ENCODE measurements around the gene XKRX. TPM values are rescaled to one million over a fixed set of nuclear protein-coding genes. Genes with fewer than 3 reads are reported as not detected.

Gene XKRX
- total and polyA plus RNA-seq, 2 donors (not counting 1 experiment from before 2014, with no cell fraction given): 0.02 to 0.17 TPM

DNA sequence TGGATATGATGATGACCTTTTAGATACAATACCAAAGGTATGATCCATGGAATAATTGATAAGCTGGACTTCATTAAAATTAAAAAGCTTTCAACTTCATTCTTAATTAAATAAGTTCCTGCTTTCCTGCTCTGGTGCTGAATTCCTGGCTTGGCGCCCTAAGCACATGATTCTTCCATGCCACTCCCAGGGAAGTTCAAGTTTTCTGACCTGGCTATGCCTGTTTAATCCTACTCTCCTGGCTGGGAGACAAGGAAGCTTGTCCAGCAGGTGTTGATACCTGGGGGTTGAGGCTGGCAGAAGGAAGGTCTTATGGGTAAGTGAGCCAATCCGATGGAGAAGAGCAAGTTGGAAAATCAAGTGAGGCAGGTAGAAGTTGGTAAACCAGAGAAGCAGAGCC lies 24.3 kb downstream of the XKRX start:
- Histone ChIP-seq H3K79me2 (ENCODE audit: control insufficient read depth, insufficient read depth, low read length) (no peaks in the 10 kb centered on the region), H4K20me1 (ENCODE audit: control insufficient read depth, extremely low read depth, insufficient read depth, low read length) (no peaks in the 10 kb centered on the region), H3K4me1 (ENCODE audit: control insufficient read depth, extremely low read depth, insufficient read depth, low read length) (no peaks in the 10 kb centered on the region), H3K9me3 (ENCODE audit: control insufficient read depth, insufficient read depth, low read depth, low read length) (no peaks in the 10 kb centered on the region), H3K27ac (ENCODE audit: insufficient read depth, low read length) (no peak overlapping the region), H3K9ac (ENCODE audit: insufficient read depth, low read length) (no peak overlapping the region), H3K4me2 (ENCODE audit: extremely low read depth, insufficient read depth, low read length) (no peak overlapping the region), H3K27me3 (ENCODE audit: control insufficient read depth, insufficient read depth, low read length) (no peaks in the 10 kb centered on the region), H2AFZ (ENCODE audit: low read length) (no peak overlapping the region), H3K4me3 (replicated peaks in 1 of 4; ENCODE audit: control extremely low read depth in 1 of 4, insufficient read depth in 1 of 4, low read depth in 3 of 4, low read length in 4 of 4) (no peak overlapping the region), H3K36me3 (ENCODE audit: control insufficient read depth, insufficient read depth, low read length) (no peaks in the 10 kb centered on the region)
- no peak for DNase-seq (ENCODE audit: low read depth in 2 of 2)
- TF ChIP-seq EZH2 (IDR thresholded peaks at IDR 0.05; ENCODE audit: low read length, missing control alignments): no peak
- TF ChIP-seq, protein P1, sequence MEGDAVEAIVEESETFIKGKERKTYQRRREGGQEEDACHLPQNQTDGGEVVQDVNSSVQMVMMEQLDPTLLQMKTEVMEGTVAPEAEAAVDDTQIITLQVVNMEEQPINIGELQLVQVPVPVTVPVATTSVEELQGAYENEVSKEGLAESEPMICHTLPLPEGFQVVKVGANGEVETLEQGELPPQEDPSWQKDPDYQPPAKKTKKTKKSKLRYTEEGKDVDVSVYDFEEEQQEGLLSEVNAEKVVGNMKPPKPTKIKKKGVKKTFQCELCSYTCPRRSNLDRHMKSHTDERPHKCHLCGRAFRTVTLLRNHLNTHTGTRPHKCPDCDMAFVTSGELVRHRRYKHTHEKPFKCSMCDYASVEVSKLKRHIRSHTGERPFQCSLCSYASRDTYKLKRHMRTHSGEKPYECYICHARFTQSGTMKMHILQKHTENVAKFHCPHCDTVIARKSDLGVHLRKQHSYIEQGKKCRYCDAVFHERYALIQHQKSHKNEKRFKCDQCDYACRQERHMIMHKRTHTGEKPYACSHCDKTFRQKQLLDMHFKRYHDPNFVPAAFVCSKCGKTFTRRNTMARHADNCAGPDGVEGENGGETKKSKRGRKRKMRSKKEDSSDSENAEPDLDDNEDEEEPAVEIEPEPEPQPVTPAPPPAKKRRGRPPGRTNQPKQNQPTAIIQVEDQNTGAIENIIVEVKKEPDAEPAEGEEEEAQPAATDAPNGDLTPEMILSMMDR (conservative IDR thresholded peaks at IDR 0.05 in 1 of 2, IDR thresholded peaks at IDR 0.05 in 1 of 2; ENCODE audit: low read depth in 1 of 2, low read length in 2 of 2): no peak

DNA sequence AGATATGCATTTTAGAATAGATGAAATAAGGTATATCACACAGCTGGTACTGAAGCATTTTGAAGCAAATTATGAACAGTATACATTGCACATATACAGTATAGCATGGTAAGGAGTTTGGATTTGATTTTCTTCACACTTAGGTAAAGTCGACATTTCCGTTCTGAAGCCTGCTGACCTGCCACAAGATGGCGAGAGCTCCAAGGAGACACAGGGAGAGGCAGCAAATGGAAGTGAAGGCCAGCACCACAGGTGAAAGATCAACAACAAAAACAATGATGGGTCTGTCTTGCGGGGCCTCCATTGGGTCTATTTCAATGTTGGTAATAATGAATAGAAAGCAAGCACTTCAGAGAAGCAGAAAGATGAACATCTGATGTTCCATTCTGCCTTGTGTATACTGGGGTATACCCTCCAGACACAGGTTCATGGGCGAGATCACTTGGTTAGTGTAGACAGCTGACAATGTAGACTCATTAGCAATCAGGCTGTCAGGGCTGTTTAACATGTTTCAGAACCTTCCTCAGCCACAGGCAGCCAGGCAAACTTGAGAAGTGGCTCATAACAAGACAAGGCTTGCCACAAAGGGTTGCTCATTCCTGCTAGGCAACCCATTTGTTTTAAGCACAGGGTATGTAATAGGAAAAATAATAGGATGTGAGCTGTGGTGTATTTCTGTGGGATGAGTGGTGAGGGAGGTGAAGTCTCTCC lies 33.2 kb downstream of the XKRX start:
- H3K4me3 ChIP-seq (replicated peaks in 1 of 4; ENCODE audit: control extremely low read depth in 1 of 4, insufficient read depth in 1 of 4, low read depth in 3 of 4, low read length in 4 of 4): no peak overlapping the region
- H3K4me1 ChIP-seq (ENCODE audit: control insufficient read depth, extremely low read depth, insufficient read depth, low read length): no peaks in the 10 kb centered on the region
- no peak overlapping the region for H3K27ac ChIP-seq (ENCODE audit: insufficient read depth, low read length)
- no peak for TF ChIP-seq EZH2 (IDR thresholded peaks at IDR 0.05; ENCODE audit: low read length, missing control alignments)
- TF ChIP-seq, protein P1 (conservative IDR thresholded peaks at IDR 0.05 in 1 of 2, IDR thresholded peaks at IDR 0.05 in 1 of 2; ENCODE audit: low read depth in 1 of 2, low read length in 2 of 2): peak; percentile 50 to 67
- peak; percentile 25 to 52 for DNase-seq (ENCODE audit: low read depth in 2 of 2)
- H3K9ac ChIP-seq (ENCODE audit: insufficient read depth, low read length): no peak overlapping the region
- no peaks in the 10 kb centered on the region for H4K20me1 ChIP-seq (ENCODE audit: control insufficient read depth, extremely low read depth, insufficient read depth, low read length)
- H3K4me2 ChIP-seq (ENCODE audit: extremely low read depth, insufficient read depth, low read length): no peak overlapping the region
- H3K36me3 ChIP-seq (ENCODE audit: control insufficient read depth, insufficient read depth, low read length): no peaks in the 10 kb centered on the region
- H3K27me3 ChIP-seq (ENCODE audit: control insufficient read depth, insufficient read depth, low read length): no peaks in the 10 kb centered on the region
- H2AFZ ChIP-seq (ENCODE audit: low read length): no peak overlapping the region
- H3K79me2 ChIP-seq (ENCODE audit: control insufficient read depth, insufficient read depth, low read length): no peaks in the 10 kb centered on the region
- no peaks in the 10 kb centered on the region for H3K9me3 ChIP-seq (ENCODE audit: control insufficient read depth, insufficient read depth, low read depth, low read length)

DNA sequence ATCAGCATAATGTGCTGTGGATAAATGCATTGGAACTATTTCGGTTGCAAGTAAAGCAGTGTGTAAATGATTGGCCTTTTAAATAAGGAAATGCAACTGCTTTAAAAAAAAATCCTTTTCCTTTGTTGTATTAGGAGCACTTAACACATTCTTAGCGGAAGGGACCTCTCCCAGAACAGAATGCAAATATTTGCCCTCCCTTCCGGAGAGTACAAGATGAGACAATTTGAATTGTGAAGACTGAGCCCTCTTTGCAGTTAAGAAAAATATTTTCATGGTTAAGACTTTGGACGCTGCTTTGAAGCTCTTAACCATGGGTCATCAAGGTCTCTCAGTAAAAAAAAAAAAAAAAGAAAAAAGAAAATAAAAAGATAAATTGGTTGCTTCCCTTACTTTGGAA lies 45.1 kb downstream of the XKRX start:
- Histone ChIP-seq H3K27ac (ENCODE audit: insufficient read depth, low read length) (no peak overlapping the region), H3K4me2 (ENCODE audit: extremely low read depth, insufficient read depth, low read length) (no peak overlapping the region), H3K79me2 (ENCODE audit: control insufficient read depth, insufficient read depth, low read length) (no peaks in the 10 kb centered on the region), H3K27me3 (ENCODE audit: control insufficient read depth, insufficient read depth, low read length) (no peaks in the 10 kb centered on the region), H3K4me3 (replicated peaks in 1 of 4; ENCODE audit: control extremely low read depth in 1 of 4, insufficient read depth in 1 of 4, low read depth in 3 of 4, low read length in 4 of 4) (no peak overlapping the region), H3K36me3 (ENCODE audit: control insufficient read depth, insufficient read depth, low read length) (no peaks in the 10 kb centered on the region), H2AFZ (ENCODE audit: low read length) (no peak overlapping the region), H3K9me3 (ENCODE audit: control insufficient read depth, insufficient read depth, low read depth, low read length) (no peaks in the 10 kb centered on the region), H4K20me1 (ENCODE audit: control insufficient read depth, extremely low read depth, insufficient read depth, low read length) (no peaks in the 10 kb centered on the region), H3K9ac (ENCODE audit: insufficient read depth, low read length) (no peak overlapping the region), H3K4me1 (ENCODE audit: control insufficient read depth, extremely low read depth, insufficient read depth, low read length) (no peaks in the 10 kb centered on the region)
- TF ChIP-seq, protein P1 (conservative IDR thresholded peaks at IDR 0.05 in 1 of 2, IDR thresholded peaks at IDR 0.05 in 1 of 2; ENCODE audit: low read depth in 1 of 2, low read length in 2 of 2): no peak
- no peak for TF ChIP-seq EZH2 (IDR thresholded peaks at IDR 0.05; ENCODE audit: low read length, missing control alignments)
- no peak for DNase-seq (ENCODE audit: low read depth in 2 of 2)
